GM21447 (cell line): ENCODE data around the gene CNTFR.
"Not testable (repeated sequence)": the region's sequence is repeated elsewhere in the genome, so short reads cannot be mapped to it uniquely, and the experiment has no call there.

Experiments
- ATAC-seq: cut with Tn5 transposase; IDR thresholded peaks from one replicate; pipeline ENCODE4 v1.9.1; 2021; ENCODE audit not compliant: unreplicated experiment

Gene CNTFR, protein sequence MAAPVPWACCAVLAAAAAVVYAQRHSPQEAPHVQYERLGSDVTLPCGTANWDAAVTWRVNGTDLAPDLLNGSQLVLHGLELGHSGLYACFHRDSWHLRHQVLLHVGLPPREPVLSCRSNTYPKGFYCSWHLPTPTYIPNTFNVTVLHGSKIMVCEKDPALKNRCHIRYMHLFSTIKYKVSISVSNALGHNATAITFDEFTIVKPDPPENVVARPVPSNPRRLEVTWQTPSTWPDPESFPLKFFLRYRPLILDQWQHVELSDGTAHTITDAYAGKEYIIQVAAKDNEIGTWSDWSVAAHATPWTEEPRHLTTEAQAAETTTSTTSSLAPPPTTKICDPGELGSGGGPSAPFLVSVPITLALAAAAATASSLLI

DNA sequence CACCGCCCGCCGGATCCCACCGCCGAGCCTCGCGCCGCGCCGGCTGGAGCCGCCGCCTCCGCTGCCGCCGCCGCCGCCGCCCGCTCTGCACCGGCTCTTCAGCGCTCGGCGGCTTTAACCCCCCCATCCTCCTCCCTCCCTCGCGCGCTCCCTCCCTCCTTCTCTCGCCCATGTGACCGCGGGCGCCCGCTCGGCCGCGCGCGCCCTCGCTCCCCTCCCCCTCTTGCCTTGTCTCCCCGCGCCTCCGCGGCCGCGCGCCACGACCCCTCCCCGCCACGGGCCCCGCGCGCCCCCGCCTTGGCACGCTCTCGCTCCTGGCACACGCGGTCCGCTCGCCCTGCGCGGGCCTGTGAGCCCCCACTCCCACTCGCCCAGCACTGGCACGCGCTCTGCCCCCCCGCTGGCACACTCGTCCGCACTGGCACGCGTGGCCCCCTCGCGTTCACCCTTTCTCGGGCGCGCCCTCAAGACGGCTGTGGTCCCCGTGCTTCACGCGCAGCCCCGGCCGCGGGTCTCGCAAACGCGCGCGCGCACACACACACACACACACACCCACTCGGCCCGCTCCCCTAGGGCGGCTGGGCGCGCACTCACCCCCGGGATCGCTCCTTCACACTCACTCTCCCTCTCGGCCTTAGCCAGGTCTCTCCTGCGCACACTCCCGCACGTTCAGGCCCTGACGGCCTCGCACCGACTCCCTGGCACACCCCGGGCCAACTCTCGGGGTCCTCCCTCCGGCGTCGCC, at the start of gene CNTFR:
Gene CNTFR (minus strand): TSS at position 89 of the 745 bp plus-strand sequence. CDS start 20,743 bp downstream, outside the sequence.
- ATAC-seq = no peak

DNA sequence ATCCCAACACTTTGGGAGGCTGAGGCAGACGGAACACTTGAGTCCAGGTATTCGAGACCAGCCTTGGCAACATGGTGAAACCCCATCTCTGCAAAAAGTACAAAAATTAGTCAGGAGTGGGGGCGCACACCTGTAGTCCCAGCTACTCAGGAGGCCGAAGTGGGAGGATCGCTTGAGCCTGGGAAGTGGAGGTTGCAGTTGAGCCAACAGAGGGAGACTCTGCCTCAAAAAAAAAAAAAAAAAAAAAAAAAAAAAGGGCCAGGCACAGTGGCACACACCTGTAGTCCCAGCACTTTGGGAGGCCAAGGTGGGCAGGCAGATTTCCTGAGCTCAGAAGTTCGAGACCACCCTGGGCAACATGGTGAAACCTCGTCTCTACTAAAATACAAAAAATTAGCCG, 49.8 kb upstream of the CNTFR start:
- not testable (repeated sequence) for ATAC-seq

DNA sequence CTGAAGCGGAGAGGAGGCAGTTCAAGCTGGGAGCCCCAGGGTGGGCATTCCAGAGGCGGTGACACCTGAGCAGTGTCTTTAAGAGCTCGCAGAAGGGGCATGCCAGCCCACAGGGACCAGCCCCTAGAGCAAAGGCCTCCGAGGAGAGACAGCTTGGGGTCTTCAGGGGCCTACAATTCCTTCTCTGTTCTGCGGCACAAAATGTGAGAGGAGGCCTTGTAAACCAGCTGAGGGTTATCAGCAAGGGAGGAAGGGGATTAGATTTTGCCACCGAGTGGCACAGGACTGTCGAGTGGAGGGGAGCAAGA, 48.6 kb upstream of the CNTFR start:
- peak; percentile 2 for ATAC-seq

DNA sequence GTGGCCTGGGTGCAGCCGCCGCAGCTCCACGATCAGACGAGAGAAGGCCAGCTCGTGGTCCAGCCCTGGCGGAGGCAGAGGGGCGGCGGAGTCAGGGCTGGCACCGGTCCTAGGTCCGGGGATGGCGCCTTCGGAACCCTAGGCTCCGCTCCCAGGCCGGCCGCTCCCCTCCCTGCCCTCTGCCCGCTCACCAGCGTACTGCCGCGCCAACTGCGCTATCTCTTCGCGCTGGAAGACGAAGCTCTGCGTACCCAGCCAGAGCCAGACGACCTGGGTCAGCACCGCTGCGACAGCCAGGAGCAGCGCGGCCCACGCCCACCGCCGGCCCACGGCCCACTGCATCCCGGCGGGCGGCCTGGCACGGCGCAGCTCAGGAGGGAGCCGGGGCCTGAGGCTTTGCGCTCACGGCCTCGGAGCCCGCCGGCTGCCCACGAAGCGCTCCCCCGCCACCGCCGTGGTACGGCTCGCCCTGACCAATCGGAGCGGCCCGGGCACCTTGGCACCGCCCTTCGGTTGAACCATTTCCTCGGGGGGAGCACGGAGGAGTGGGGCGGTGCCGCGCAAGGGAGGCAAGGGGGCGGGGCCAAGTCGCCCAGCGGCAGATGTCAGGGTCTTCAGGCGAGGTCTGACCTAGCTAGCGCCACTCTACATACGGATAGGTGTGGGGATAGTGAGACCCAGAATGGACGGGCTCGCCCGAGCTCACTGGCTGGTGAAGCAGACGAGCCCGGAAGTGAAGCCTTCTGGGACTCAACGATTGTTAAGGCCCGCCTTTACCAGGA, 48.0 kb upstream of the CNTFR start, which contains the start of gene SIGMAR1:
Gene SIGMAR1 (minus strand): TSS at position 432 of the 782 bp plus-strand sequence. CDS start 90 bp downstream, at position 342.
- ATAC-seq = peak; percentile 85

DNA sequence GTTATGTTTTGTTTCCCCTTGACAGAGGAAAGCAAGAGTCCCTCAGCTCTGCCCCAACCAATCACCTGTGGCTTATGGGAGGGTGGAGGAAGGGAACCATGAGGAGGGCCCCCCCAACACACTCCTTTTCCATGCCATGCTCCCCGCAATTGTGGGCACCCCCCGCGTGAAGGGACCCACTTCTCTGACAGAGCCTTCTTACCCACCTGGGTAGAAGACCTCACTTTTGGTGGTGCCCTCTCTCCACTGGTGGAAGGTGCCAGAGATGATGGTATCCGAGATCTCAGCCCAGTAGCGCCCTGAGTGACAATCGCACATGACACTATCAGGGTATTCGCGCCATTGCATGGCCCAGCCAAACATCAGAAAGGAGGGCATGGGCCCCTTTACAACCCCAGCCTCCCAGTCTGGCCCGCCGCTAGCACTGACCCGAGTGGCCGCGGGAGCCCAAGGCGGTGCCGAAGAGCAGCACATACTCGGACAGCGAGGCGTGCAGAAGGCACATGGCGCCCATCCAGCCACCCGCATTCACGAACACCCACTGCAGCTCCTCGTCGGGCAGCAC, 47.3 kb upstream of the CNTFR start:
- no peak for ATAC-seq

DNA sequence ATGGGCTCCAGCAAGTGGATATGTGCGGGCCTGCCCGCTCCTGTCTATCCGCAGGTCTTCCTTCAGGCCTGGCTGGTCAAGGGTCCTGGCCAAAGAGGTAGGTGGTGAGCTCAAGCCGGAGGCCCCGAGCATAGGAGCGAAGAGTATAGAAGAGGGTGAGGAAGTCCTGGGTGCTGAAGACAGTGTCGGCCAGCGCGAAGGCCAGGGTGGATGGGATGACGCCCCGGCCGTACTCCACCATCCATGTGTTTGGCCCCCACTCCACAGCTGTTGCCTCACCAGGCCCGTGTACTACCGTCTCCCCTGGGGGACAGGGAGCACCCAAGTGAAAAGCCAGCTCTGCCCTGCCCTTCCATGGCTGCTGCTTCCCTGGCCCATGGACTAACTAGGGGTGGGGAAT, 46.0 kb upstream of the CNTFR start:
- ATAC-seq = no peak

DNA sequence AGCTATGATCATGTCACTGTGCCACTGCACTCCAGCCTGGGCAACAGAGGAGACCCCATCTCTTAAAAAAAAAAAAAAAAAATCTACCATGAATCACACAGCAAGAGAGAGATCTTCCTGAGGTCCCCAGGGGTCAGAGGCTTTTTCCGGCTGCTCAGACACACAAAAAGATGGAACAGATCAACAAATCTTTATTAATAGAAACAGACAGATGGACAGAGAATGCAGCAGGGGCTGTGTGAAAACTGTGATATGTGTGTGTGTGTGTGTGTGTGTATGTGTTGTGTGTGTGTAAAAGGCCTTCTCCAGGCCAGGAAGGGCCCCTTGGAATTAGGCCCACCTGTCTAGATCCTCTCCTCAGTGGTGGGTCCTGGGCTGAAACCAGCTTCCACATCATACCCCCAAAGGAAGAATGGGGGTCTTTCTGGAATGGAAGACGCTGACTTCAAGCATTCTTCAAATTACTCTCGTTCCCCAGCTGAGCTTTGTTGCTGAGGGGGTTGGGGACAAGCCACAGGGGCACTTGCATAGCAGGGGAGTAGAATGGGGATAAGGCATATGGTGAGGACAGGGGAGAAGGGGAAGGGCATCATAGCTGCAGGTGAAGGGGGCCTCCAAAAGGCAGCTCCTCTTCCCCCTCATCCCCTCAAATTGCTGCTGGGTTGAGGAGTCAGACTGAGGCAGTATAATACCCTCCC, 45.2 kb upstream of the CNTFR start:
- ATAC-seq = no peak

DNA sequence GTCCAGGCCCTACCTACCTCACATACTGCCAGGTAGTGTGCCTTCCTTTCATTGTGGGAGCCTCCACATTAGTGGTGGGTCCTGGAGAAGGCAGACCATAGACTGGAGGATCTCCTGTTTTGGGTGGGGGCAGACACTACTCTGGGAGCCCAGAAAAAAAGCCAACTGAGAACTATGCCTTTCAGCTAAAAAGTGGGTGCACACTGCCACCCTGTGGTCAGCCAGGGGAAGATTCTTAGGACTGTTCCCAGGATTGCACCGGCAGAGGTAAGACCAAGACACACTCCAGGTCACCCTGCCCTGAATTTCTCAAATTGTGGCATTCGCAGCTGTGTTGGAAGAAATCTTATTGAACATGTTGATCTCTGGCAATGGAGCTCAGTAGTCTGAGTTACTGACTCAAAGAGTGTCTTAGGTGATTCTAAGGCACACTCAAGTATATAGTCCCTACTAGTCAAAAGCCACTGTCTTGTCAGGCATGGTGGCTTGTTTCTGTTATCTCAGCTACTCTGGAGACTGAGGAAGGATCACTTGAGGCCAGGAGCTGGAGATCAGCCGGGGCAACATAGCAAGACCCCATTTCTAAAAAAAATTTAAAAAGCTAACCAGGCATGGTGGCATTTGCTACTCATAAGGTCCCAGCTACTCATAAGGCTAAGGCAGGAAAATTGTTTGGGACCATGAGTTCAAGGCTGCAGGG, 44.5 kb upstream of the CNTFR start:
- no peak for ATAC-seq

DNA sequence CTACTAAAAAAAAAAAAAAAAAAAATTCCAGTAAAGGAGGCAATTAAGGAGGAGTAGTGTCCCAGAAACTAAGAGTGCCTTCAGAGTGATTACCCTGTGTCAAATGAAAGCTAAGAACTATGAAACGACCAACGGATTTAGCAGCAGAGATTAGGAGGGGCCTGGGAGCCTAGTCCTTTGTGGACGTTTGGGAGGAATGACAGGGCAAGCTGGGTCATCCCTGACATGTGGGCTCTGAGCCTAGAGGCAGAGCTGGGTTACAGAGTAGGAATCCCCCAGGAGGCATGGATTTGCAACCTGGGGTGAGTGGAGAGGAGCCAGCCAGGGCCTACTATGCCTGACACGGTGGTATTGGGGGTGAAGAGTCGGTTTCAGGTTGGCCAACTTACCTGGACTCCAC, 43.6 kb upstream of the CNTFR start:
- no peak for ATAC-seq

DNA sequence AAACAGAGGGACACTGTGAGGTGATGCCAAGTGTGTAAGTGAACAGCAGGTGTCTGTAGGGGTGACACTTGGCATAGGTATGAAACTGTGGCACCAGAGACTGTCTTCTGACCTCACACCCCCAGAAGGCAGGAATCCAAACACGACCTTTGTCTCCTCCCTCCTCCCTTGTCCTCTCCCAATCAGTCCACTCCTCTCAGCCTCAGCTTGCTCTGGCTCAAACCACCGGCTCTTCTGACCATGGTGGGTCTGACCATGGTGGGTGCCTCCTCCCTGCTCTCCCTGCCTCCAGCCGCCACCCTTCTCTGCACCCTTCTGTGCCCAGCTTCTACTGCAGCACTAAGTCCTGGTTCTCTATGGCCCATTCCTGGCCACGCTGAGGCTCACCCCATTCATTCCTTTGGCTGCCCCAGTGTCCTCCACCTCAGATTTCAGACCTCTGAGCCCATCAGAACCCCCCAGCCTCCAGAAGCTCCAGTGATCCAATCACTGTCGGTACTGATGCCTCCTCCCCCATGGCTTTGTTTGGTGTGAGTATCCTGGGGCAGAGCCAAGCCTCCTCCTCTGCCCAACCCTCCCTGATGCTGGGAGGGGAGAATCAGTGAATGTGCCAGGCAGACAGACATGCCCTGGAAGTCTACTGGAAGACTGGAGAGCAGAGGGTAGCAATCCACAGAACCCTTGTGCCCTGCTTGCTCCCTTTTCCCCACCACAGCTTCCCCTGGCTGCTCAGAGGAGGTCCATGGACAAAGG, 41.1 kb upstream of the CNTFR start:
- no peak for ATAC-seq

DNA sequence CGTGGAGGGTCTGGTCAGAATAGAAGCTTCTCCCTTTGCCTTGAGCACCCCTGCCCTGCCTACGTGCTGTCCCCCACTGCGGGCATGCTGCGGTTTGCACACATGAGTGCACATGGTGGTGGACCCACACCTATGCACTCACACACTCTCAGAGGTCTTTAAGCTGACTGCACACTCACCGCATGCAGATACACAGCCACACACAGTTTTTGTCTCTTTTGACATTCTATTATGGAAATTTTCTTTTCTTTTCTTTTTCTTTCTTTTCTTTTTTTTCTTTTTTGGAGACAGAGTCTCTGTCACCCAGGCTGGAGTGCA, 39.9 kb upstream of the CNTFR start:
- no peak for ATAC-seq

DNA sequence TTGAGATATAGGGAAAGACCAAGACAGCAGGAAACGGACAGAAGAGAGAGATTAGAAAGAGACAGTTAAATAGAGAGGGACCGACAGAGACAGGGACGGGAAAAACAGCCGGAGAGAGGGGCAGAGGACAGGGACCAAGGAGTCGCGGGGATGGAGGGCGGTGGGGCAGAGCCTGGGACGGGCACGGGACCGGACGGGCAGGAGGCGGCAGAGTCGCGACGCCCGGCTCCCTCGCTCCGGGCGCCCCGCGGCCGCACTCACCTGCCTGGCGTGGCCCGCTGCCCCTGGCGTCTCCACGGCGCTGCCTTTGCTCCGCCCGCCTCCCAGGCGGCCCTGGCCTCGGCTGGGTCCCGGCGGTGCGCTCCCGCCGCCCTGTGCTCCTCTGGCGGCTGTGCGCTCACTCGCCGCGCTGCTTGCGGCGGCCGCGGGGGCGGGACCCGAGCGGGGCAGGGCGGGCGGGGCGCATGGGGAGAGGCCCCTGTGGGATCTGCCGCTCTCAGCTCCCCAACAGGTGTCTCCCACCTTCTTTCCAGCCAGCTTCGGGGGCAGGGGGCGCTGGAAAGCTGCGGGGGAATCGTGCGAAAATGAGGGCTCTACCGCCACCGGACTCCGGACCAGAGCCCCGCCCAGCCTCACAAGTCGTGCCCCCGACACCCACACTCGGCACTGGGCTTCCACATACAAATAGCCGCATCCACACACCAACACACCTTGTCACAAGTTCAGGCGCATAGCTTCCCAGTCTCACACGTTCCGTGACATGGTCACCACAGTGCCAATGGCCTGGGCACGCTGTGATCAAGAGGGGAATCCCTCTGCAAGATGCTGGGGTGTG, 39.3 kb upstream of the CNTFR start, which contains the start of gene ARID3C:
Gene ARID3C (minus strand): TSS at position 411 of the 835 bp plus-strand sequence. CDS start 1,052 bp downstream, outside the sequence.
- ATAC-seq = no peak

DNA sequence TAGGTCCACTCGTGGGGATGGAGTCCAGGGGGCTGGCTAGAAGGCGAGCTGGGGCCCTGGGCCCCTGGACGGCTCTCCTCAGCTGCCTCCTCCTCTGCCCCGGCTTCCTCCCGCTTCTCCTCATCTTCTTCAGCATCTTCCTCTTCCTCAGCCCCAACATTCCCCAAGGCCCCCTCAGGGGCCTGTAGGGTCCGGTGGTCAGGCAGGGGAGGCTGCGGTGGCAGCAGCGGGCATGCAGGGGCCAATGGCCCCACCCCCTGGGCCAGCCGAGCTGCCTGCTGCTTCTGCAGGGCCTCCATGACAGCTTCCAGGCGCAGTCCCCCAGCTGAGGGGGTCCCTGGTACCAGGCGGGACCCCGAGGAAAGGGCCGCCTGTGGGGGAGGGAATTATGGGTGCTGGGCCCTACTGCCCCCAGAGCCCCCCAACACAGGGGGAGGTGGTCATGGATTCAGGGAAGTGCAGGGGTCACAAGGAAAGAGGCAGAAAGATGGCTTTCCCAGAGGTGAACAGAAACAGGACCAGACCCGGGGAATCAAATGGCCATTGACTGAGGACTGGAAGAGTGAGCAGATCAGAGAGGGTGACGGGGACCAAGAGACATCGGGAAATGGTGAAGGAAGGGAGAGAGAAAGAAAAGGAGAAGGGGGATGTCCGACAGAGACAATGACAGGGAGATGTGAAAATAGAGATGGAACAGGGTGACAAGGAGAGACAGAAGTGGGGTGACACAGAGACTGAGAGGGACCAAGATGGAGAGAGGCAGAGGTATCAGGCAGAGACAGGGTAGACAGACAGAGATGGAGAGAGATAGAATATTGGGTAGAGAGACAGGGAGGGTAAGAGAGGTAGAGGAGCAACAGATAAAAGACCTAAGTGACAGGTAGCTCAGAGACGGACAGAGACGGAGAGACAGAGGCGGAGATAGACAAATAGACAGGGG, 38.5 kb upstream of the CNTFR start:
- no peak for ATAC-seq

DNA sequence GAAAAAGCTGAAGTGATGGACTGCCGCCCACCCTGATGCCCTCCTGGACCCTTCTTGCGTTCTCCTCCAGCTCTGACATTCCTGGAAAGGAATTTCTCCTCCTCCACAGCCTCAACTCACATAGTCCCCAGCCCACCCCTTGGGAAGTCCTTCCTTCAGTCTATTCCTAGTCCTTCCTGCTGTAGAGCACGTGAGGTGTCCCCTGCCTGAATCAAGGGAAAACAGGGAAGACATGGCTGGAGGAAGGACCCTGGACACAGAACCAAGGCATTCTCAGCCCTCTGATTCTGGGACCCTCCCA, 35.6 kb upstream of the CNTFR start:
- no peak for ATAC-seq

DNA sequence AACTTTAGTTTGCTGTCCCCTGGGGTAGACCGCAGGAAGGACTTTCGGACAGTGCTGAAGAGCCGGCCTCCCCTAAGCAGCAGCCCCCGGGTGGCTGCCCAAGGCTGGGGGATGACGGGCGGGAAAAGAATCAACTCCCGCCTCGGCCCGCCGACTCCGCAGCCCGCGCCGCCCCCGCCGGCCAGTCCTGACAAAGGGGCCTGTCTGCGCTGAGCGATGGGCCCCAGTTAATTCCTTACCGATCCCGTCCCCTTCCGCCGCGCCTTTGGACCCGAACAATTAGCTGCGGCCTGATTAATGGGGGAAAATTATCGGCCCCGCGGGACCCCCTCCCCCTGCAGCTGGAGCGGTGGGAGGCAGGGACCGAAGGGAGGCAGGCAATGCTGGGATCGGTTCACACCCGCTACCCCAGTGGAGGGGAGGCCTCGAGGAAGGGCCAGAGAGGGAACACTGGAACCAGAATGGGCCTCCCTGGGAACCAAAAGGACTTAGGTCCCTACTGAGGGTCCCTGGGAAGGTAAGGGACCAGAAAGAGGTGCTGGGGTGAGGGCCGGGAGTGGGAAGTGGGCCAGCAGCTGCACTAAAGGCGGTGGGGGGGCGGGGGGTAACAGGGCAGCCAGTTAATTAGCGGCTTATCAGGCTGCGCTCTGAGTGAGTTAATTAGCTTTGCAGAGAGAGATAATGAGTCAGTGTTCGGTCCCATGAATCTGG, 35.1 kb upstream of the CNTFR start:
- no peak for ATAC-seq

DNA sequence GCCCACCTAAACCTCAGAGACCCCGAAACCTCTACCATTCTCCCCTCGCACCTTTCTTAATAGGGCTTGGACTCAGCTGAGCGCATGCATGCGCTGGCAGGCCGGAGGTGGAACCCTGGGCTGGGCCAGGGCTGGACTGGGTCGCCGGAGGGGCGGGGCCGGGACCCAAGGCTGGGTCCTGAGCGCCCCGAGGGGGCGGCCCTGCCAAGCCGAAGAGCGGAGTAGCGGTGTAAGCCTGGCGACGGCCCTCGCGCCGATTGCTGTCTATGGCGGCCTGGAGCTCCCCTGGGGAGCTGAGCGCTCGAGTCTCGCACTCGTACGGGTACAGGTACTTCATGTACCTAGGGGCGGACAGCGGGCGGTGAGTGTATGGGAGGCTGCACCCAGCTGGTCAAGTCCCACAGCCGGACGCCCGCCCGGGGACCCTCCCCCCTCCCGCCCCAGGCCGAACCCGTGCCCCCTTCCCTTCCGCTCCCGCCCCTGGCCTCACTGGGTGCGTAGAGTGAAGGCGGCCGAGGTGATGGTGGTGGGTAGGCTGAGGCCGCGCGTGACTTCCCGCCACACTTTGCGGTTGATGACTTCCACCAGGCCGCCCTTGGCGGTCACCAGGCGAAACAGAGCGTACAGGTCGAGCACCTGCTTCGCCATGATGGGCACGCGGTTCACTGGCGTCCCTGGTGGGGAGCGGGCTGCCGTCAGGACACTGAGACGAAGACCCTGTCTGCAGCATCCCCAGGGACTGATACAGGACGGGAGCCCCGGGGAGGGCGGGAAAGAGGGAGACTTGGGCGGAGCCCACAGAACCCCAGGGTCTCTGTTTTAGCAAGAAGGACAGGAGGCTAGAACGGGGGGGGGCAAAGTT, 34.1 kb upstream of the CNTFR start:
- no peak for ATAC-seq
